GM23338 (cell line): ENCODE results near the gene FAM241A. TPM values are rescaled to one million over a fixed set of nuclear protein-coding genes. Genes with fewer than 3 reads are reported as not detected.

Experiments
- ATAC-seq: fragments of 200-7000 bp; cut with Tn5 transposase; 3 replicates; pipeline ENCODE4 v1.9.1; 2020
- DNase-seq: peaks from one replicate; pipeline ENCODE4 v3.0.0-alpha.2; 2015; ENCODE audit warnings: low spot score
- H2AFZ ChIP-seq: fragments of 200-600 bp; sonication (generic); 2 replicates; pipeline ENCODE4 v1.8.0; 2016; ENCODE audit warnings: antibody characterized with exemption, mild to moderate bottlenecking, moderate library complexity
- H3F3A ChIP-seq: fragments of 200-600 bp; sonication (generic); replicated peaks from 2 replicates; pipeline ENCODE4 v1.8.0; 2017; ENCODE audit warnings: antibody characterized with exemption, mixed run types, low read depth
- H3K27ac ChIP-seq: fragments of 200-600 bp; sonication (generic); 2 replicates; pipeline ENCODE4 v1.6.1; 2016; ENCODE audit warnings: low read depth
- H3K27me3 ChIP-seq: fragments of 200-600 bp; sonication (generic); 2 replicates; pipeline ENCODE4 v1.8.0; 2016; ENCODE audit warnings: mild to moderate bottlenecking, mixed run types, moderate library complexity; ENCODE audit not compliant: insufficient read depth
- H3K36me3 ChIP-seq: fragments of 200-600 bp; sonication (generic); 2 replicates; pipeline ENCODE4 v1.8.0; 2016; ENCODE audit warnings: mild to moderate bottlenecking; ENCODE audit not compliant: insufficient read depth
- H3K4me1 ChIP-seq: fragments of 200-600 bp; sonication (generic); 2 replicates; pipeline ENCODE4 v1.8.0; 2016; ENCODE audit warnings: mild to moderate bottlenecking, moderate library complexity; ENCODE audit not compliant: insufficient read depth
- H3K4me2 ChIP-seq: fragments of 200-600 bp; sonication (generic); 2 replicates; pipeline ENCODE4 v1.7.1; 2017; ENCODE audit warnings: mixed run types
- H3K4me3 ChIP-seq: fragments of 200-600 bp; sonication (generic); 2 replicates; pipeline ENCODE4 v1.6.1; 2016; ENCODE audit warnings: mixed run types
- H3K79me2 ChIP-seq: fragments of 200-600 bp; sonication (generic); replicated peaks from 2 replicates; pipeline ENCODE4 v1.8.0; 2017; ENCODE audit warnings: mild to moderate bottlenecking; ENCODE audit not compliant: insufficient read depth
- H3K9me2 ChIP-seq: fragments of 200-600 bp; sonication (generic); 2 replicates; pipeline ENCODE4 v1.8.0; 2017; ENCODE audit not compliant: insufficient read depth
- H4K20me1 ChIP-seq: fragments of 200-600 bp; sonication (generic); replicated peaks from 2 replicates; pipeline ENCODE4 v1.8.0; 2017; ENCODE audit warnings: mild to moderate bottlenecking; ENCODE audit not compliant: insufficient read depth
- H3K27ac Mint-ChIP-seq: 2 replicates; pipeline ENCODE4 v1.8.0; 2020; ENCODE audit warnings: inconsistent platforms, mild to moderate bottlenecking, moderate library complexity, mixed read lengths
- H3K27me3 Mint-ChIP-seq: 3 replicates; pipeline ENCODE4 v1.8.0; 2022; ENCODE audit warnings: low read depth, mild to moderate bottlenecking, moderate library complexity, mixed read lengths, inconsistent platforms; ENCODE audit not compliant: insufficient read depth, poor library complexity
- H3K36me3 Mint-ChIP-seq: 3 replicates; pipeline ENCODE4 v1.8.0; 2021; ENCODE audit warnings: low read depth, mild to moderate bottlenecking, inconsistent platforms, moderate library complexity, mixed read lengths
- H3K4me1 Mint-ChIP-seq: 3 replicates; pipeline ENCODE4 v1.8.0; 2020; ENCODE audit warnings: mild to moderate bottlenecking, inconsistent platforms, mixed read lengths
- H3K4me3 Mint-ChIP-seq: 3 replicates; pipeline ENCODE4 v1.8.0; 2021; ENCODE audit warnings: moderate library complexity, mild to moderate bottlenecking, inconsistent platforms, mixed read lengths
- H3K9me3 Mint-ChIP-seq: 3 replicates; pipeline ENCODE4 v1.8.0; 2020; ENCODE audit warnings: moderate library complexity, mild to moderate bottlenecking, inconsistent platforms, mixed read lengths
- CREB1 ChIP-seq: fragments of 250-450 bp; sonication (Bioruptor Pico); IDR thresholded peaks from 2 replicates; pipeline ENCODE4 v1.5.0; 2020; ENCODE audit warnings: low read depth, mild to moderate bottlenecking, moderate library complexity
- CTCF ChIP-seq, 2 experiments: fragments of 200-600 bp in 1 of 2; sonication (generic) in 1 of 2; conservative IDR thresholded peaks; 2 replicates each; pipeline versions ENCODE4 v1.5.1 to v1.6.1; 2016 to 2017; ENCODE audit warnings: antibody characterized with exemption in 2 of 2, low read depth in 2 of 2, mild to moderate bottlenecking in 2 of 2, moderate library complexity in 1 of 2
- ETS1 ChIP-seq: IDR thresholded peaks from 2 replicates; pipeline ENCODE4 v1.6.1; 2016; ENCODE audit warnings: antibody characterized with exemption
- EZH2 ChIP-seq: fragments of 200-600 bp; sonication (generic); IDR thresholded peaks from one replicate; pipeline ENCODE4 v1.8.0; 2017; ENCODE audit warnings: antibody characterized with exemption, mild to moderate bottlenecking, low read depth; ENCODE audit not compliant: unreplicated experiment
- EZH2phosphoT487 ChIP-seq: fragments of 200-600 bp; sonication (generic); IDR thresholded peaks from one replicate; pipeline ENCODE4 v1.8.1; 2018; ENCODE audit warnings: antibody characterized with exemption; ENCODE audit not compliant: unreplicated experiment
- REST ChIP-seq: IDR thresholded peaks from one replicate; pipeline ENCODE4 v1.6.1; 2018; ENCODE audit warnings: antibody characterized with exemption; ENCODE audit not compliant: unreplicated experiment
- STAT1 ChIP-seq: IDR thresholded peaks from one replicate; pipeline ENCODE4 v1.6.1; 2016; ENCODE audit warnings: antibody characterized with exemption; ENCODE audit not compliant: unreplicated experiment
- ZNF331 ChIP-seq: fragments of 250-450 bp; sonication (Bioruptor Pico); IDR thresholded peaks from 2 replicates; pipeline ENCODE4 v1.5.0; 2020; ENCODE audit warnings: low read depth, mild to moderate bottlenecking, moderate library complexity
- ZNF462 ChIP-seq: fragments of 250-450 bp; sonication (Bioruptor Pico); IDR thresholded peaks from 2 replicates; pipeline ENCODE4 v1.5.0; 2020; ENCODE audit warnings: mild to moderate bottlenecking, moderate library complexity
- polyA plus RNA-seq: library from polyadenylated mRNA; unstranded; fragments of >200 nt; fragmentation: Nextera tagmentation; extraction: Ambion mirVana; gene quantifications from 2 replicates; pipeline ENCODE4 v1.2.1, GENCODE V29; 2016
- total RNA-seq: library from RNA; depleted of rRNA; stranded (reverse); fragments of >200 nt; shearing (Covaris generic); gene quantifications from 2 replicates; pipeline ENCODE4 v1.2.3, GENCODE V29; 2014

The FAM241A gene
- total and polyA plus RNA-seq, 2 experiments from 2014 or later = 0.58 to 0.63 TPM

GRCh38 chr4:112183252-112183651 lies 38.0 kb downstream of the FAM241A start:
- Histone ChIP-seq H3K79me2 (no peaks in the 10 kb centered on the region), H3K27me3 (no peaks in the 10 kb centered on the region), H3K4me1 (peaks cover 6% of the 10 kb centered on the region; the same call in 1 of the 2 replicates), H3K9me2 (no peaks in the 10 kb centered on the region; the same call in 1 of the 2 replicates), H3F3A (no peaks in the 10 kb centered on the region), H4K20me1 (no peaks in the 10 kb centered on the region), H2AFZ (no peak overlapping the region), H3K36me3 (no peaks in the 10 kb centered on the region), H3K27ac (no peak overlapping the region), H3K4me2 (no peak overlapping the region), H3K4me3 (no peak overlapping the region)
- Mint-ChIP-seq H3K4me1 (peaks cover 8% of the 10 kb centered on the region), H3K27me3 (peaks cover 1% of the 10 kb centered on the region), H3K36me3 (no peaks in the 10 kb centered on the region), H3K27ac (no peak overlapping the region), H3K4me3 (no peak overlapping the region), H3K9me3 (no peaks in the 10 kb centered on the region)
- ATAC-seq = no peak
- DNase-seq = no peak
- TF ChIP-seq ZNF331 (CRISPR knock-in tag) (no peak), STAT1 (no peak), REST (no peak)

GRCh38 chr4:112184438-112184837 lies 39.2 kb downstream of the FAM241A start:
- no peaks in the 10 kb centered on the region; the same call in 1 of the 2 replicates for H3K9me2 ChIP-seq
- H3K4me1 ChIP-seq = peaks cover 6% of the 10 kb centered on the region; the same call in 1 of the 2 replicates
- no peak overlapping the region for H3K27ac ChIP-seq
- no peaks in the 10 kb centered on the region for H3K9me3 Mint-ChIP-seq
- ATAC-seq (no peak), DNase-seq (no peak)
- no peak overlapping the region for H3K4me2 ChIP-seq
- H3K27me3 ChIP-seq = no peaks in the 10 kb centered on the region
- no peaks in the 10 kb centered on the region for H3F3A ChIP-seq
- H3K4me1 Mint-ChIP-seq = peaks cover 8% of the 10 kb centered on the region
- no peak overlapping the region for H2AFZ ChIP-seq
- H3K36me3 Mint-ChIP-seq = no peaks in the 10 kb centered on the region
- H3K4me3 Mint-ChIP-seq = no peak overlapping the region
- H3K27me3 Mint-ChIP-seq = peaks cover 1% of the 10 kb centered on the region
- H3K4me3 ChIP-seq = no peak overlapping the region
- no peaks in the 10 kb centered on the region for H4K20me1 ChIP-seq
- H3K27ac Mint-ChIP-seq = no peak overlapping the region
- no peaks in the 10 kb centered on the region for H3K36me3 ChIP-seq
- H3K79me2 ChIP-seq = no peaks in the 10 kb centered on the region
- no peak for TF ChIP-seq CTCF (conservative IDR thresholded peaks at IDR 0.05; ENCODE audit: low read depth in 2 of 2)
- no peak for TF ChIP-seq ZNF331 (CRISPR knock-in tag)
- no peak for TF ChIP-seq CREB1
- no peak for TF ChIP-seq ZNF462 (CRISPR knock-in tag)
- TF ChIP-seq STAT1 = no peak
- TF ChIP-seq ETS1 = no peak
- no peak for TF ChIP-seq EZH2phosphoT487
- no peak for TF ChIP-seq EZH2
